NCI-H146 (cell line): ENCODE data around the gene APEX1.
"Not testable (repeated sequence)": the region's sequence is repeated elsewhere in the genome, so short reads cannot be mapped to it uniquely, and the experiment has no call there.

Experiments
- DNase-seq: peaks from one replicate; lab custom pipeline; 2025; lab: John Stamatoyannopoulos, UW

APEX1 gene

DNA sequence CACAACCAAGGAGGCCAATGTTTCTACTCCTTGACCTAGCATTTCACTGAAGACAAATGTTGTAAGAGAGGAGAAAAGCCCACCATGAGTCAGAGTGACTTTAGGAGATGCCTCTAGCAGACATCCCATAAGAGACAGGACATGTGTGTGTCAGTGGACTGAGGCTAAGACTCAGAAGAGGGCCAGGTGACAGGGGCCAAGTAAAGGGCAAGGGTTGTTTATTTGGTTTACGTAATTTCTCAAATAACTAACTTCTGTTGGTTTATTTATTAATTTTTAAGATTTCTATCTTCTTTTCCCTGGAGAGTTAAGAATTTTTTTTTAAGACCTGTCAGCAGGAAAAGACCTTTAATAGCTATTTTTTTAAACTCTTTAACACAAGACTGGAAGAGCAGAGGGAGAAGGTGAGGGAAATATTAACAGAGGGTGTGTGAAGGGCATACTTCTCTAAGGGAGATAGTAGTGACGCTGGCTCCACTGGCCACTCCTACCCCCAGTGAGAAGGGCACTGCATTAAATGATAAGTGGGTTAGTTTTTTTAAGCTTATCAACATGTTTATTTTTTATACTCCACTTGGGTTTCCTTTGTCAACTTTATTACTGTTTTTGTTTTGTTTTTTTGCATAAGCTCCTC lies 17.6 kb downstream of the APEX1 start:
- DNase-seq: no peak

DNA sequence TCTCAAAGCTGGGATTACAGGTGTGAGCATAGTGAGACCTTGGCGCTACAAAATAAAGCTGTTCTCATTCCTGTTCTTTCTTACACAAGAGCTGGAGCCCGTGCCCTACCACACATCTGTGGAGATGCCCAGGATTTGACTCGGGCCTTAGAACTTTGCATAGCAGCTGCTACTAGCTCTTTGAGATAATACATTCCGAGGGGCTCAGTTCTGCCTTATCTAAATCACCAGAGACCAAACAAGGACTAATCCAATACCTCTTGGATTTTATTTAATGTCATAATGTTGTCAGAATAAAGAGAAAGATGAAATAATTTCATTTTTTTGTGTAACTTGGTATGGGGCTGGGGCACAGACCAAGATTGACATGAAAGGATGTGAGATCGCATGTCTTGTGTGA lies 21.8 kb downstream of the APEX1 start:
- DNase-seq: no peak

DNA sequence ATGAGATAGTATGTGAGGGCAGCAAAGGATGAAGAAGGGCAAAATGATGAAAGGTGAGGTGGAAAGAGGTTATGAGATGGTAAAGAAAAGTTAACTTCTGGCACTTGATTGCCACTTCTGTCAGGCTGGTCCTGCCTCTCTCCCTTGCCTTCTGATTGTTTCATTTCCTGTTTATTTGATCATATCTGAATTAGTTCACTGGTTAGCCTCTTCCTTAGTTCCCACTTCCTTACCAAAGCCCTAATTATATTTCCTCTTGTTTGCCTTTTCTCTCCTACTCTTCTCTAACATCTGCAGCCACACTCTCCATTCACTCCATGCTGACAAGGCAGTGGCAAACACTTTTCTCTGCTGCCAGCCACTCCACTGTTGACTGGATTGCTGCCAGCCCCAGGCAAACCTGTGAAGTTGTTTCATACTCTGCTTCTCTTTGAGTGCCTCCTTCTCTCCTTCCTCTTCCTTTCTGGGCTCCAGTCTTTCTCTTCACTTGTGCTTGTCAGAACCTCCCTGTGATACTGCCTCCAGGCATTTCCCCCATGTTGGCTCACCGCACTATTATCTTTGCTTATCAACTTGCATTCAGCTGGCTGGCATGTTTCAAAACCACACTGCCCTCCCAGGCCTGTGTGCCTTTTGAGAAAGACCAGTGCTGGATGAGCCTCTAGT lies 22.3 kb downstream of the APEX1 start:
- no peak for DNase-seq

DNA sequence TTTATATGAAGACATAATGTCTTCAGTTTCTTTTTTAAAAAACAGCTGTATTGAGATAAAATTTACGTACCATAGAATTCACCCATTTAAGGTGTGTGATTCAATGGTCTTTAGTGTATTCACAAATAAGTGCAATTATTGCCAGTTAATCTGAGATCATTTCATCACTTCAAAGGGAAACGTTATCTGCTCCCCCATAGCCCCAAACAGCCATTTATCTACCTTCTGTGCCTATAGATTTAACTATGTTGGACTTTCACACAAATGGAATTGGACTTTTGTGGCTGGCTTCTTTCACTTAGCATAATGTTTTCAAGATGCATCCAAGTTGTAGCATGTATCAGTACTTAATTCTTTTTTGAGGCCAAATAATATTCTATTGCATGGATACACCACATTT lies 23.9 kb downstream of the APEX1 start:
- no peak for DNase-seq

DNA sequence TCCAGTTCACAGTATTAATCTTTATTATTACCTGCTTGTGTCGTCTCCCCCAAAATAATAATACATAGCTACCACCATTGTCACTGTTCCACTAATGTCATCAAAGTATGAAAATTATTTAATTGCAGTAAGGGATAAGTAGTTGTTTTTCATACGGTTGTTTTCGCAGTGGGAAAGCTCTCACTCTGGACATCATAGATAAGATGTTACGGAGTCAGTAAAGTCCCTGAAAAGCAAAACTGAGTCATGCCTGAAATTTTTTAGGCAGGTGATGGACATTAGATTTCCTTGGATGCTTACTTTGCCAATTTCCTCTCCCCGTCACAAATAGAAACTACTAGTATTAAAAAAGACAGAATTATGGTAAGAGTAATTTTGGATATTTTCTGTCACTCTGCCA lies 27.4 kb downstream of the APEX1 start:
- no peak for DNase-seq

DNA sequence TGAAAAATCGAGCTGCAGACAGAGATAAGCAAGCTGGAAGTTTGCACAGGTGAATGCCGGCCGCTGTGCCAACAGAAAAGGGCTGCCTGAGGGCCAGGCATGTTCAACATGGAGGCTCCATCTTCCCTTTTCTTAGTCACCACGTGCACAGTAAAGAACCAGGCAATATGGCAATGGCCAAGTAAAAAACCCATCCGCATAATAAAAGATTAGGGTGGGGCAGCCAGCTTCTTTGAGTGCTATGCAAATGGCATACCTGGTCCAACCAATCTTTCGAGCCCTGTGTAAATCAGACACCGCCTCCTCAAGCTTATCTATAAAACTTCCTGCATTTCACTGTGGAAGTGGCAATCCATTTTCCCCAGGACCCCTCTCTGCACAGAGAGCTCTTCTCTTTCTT lies 30.9 kb downstream of the APEX1 start:
- DNase-seq: peak; percentile 23

DNA sequence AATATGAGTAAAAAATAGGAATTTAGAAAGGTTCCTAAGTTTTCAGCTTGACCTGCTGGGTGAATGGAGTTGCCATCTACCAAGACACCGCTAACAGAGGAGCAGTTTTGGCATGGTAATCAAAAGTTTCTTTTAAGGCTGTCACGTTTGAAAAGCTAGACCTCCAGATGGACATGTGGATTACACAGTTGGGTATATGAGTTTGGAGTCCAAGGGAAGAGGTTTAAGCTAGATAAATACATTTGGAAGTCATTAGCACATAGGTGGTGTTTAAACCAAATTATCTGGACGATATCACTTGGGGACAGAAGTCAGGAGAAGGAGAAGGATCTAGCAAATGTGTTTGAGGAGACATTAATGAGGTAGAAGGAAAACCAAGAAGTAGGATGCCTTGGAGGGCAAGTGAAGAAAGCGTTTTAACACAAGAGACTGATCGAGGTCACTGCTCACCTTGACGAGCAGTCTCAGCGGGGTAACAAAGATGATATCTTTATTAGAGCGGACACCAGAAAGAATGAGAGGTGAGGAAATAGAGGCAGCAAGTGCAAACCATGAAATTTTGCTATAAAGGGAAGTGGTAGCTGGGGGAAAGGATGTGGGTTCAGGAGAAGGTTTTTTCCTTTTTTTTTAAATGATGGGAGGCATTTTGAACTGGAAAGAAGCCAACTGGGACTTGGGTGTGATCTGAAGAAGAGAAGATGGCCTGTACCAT lies 31.8 kb downstream of the APEX1 start:
- no peak for DNase-seq

DNA sequence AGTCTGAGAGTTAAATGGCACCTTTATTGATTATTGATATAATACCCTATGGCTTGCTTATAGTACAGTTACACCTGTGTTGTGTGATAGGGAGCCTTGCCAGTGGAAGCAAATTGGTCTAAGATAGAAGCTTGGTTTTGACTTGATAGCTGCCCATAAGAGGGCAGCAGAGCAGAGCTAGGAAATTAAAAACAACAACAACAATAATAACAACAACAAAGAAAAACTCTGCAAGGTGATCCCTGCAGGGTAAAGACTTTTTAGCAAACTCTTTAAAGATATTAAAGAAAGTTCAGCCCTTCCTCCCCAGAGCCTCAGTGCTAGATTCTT lies 32.3 kb downstream of the APEX1 start:
- DNase-seq: no peak

DNA sequence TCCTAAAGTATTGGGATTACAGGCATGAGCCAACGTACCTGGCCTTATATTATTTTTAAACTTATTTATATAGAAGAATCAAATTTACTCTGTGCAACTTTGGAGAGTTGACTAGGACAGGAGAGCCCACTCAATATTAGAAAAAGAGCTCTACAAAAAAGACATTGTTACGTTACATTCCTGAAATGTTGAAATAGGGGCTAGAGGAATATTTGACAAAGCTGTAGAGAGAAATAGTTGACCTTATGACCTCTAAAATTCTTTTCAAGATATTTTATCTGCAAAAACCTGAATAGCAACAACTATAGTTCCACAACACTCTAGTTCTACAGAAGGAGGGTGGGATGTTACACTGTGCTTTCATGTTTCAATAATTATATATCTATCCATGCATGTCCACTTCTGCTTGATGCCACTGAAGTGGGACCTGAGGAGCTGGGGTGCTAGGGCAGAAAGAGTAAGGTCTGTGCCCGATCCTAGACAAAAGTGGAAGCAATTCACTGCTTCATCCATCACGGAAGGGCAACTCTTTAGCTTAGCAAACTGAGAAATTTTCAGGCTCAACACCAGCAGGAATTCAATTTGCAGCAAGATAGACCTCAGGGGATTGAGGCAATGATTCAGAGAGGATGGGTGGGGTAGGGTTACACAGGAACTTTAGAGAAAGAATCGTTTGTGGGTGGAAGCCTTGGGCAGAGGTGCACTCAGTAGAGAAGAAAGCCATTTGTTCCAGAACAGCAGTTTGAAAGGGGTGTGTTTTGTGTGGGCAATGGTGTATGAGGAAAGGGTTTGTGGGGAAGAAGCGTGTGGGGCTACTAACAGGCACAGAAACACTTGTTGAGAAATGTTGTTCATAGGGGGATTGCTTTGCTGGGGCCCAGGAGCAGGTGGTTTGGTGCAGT lies 34.3 kb downstream of the APEX1 start:
- DNase-seq: no peak

DNA sequence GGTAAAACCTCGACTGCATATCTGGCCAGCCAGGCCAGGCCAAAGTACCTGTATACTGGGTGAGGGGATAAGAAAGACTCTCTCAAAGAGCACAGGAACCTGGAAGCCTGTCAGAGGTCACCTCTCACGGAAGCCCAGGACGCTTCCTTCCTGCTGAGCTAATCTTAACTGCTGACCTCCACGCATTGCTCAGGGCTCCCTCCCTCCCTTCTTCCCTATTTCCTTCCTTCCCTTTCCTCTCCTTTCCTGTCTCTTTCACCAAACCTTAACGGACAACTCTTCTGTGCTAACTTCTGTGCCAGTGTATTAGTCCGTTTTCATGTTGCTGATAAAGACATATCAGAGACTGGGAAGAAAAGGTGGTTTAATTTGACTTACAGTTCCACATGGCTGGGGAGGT lies 35.5 kb downstream of the APEX1 start:
- no peak for DNase-seq

DNA sequence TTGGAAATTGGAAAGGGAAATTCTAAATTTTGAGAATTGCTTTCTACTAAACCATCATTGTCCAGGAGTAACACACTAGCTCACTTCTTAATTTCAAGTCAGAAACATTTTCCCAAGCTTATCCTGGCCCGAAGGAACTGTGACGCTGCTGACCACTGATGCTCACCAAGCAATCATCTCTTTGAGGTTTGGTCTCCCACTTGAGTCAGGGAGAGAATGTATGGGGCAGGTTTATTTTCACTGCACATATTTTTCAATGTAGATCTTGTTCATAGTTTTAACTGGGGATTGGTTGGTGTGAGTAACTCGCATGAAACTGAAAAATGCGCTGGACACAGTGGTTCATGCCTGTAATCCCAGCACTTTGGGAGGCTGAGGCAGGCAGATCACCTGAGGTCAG lies 37.5 kb downstream of the APEX1 start:
- DNase-seq: no peak

DNA sequence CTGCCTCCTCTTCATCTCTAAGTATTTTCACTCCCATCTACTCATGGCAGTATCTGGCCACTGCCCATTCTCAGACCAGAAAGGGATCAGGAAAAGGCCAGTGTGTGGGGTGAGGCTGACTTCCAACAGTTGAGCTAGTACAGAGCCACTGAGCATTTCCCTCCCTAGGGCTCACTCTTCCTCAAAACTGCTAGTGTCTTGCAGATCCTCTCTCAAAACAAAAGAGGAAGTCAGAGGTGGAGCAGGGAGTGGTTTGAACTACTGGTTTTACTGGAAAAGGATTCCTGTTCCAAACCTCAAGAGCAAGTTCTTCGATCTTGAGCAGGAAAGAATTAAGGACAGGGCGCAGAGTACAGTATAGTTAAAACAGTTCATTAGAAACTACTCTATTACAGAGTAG lies 38.6 kb downstream of the APEX1 start:
- DNase-seq: no peak

DNA sequence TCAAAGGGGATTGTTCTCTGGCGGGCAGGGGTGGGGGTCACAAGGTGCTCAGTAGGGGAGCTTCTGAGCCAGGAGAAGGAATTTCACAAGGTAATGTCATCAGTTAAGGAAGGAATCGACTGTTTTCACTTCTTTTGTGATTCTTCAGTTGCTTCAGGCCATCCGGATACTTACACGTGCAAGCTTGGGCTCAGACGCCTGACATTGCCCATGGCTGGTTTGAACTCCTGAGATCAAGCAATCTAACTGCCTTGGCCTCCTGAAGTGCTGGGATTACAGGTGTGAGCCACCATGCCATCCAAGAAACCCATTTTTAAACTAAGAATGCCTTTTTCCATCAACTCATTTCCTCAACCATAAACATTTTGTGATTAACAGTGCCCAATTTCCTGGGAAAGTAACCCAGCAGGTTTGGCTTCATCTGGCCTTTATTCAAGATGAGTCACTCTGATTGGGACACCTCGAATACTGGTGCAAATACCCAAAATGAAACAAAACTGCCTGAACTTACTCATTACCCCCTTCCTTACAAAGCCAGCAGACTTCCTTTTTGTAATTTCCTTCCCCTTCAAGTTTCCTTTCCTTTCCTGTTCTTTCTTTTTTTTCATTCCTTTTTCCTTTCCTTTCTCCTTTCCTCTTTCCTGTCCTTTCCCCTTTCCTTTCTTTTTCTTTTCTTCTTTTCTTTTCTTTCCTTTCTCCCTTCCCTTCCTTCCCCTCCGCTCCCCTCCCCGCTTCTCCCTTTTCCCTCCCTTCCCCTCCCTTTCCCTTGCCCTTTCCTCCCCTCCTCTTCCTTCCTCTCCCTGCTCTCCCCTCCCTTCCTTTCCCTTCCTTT lies 40.1 kb downstream of the APEX1 start:
- DNase-seq: no peak

DNA sequence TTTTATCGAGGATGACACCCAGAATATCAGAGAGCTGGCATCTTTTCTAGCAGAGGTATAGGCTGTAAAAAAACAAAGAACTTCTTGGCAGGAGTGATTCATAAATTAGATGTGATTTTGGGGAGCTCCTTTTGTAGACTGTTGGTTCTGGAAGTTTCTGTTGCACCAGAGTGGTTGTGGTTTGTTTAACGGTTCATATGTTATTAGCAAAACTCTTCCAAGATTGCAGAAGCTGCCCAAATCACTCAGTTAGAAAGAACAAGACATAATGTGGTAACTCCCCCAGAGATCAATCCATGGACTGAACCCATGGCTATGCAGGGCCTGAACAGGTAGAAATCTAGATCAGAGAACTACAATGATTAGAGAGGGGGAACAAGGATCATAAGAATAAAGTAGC lies 43.6 kb downstream of the APEX1 start:
- no peak for DNase-seq

DNA sequence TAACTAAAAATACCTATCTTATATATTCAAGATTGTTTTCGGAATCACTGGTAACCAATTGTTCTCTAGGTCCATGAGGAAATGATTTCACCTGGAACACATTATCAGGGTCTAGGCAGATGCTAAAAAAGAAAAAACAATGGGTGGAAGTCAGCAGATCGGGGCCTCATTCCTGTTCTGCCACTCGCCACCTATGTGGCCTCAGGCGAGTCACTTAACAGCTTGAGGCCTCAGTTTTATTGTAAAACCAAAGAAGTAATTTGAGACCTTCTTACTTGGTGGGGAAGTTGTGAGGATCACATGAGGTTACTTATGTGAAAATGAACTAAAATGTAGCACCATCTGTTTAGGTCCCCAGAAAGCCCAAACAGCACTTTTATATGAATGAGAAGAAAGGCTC lies 44.1 kb downstream of the APEX1 start:
- DNase-seq: peak; percentile 7

DNA sequence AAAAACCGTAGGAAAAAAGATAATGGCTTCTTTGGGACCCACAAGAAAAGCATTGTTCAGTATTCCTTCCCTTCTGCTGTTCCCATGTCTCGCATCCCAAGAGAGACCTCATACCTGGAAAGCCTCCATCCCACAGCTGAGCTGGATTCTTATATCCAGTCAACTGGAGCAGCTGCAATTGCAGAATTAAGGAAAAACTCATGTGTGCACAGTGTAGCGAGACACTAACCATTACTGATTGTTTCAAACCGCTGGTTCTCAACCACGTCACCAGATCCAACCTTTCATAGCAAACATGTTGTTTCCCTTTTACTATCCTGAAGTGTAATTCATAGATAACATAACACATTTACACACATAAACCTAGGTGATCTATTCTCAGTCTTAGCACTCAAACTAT lies 44.9 kb downstream of the APEX1 start:
- no peak for DNase-seq

DNA sequence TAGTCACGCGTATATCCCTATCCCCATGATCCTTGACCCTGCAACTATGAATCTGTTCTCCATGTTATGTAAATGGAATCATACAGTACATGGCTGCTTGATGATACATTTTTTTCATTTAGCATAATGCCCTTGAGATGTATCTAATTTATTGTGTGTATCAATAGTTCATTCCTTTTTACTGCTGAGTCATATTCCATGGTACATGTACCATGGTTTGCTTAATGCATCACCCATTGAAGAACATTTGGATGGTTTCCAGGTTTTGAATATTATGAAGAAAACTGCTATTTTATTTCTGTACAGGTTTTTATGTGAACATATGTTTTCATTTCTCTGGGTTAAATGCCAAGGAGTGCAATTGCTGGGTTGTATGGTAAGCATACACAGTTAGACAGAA lies 46.3 kb downstream of the APEX1 start:
- DNase-seq: no peak

DNA sequence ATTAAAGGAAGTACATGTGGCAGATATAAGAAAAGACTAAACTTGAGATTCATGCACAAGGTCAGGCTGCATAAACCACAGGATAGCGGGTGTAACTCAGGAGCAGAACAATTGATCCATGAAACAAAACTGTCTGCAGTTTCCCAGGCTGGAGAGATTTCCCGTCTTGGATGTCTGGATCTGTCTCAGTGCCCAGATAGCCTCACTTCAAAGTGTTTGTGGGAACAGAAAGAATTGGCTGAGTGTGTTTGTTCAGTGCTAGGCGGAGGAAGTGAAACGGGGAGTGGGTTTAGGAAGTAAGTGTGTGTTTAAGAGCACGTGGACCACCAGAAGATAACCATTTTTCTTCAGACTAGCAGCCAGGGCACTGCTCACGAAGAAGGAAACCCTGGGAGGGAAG lies 48.9 kb downstream of the APEX1 start:
- DNase-seq: no peak

DNA sequence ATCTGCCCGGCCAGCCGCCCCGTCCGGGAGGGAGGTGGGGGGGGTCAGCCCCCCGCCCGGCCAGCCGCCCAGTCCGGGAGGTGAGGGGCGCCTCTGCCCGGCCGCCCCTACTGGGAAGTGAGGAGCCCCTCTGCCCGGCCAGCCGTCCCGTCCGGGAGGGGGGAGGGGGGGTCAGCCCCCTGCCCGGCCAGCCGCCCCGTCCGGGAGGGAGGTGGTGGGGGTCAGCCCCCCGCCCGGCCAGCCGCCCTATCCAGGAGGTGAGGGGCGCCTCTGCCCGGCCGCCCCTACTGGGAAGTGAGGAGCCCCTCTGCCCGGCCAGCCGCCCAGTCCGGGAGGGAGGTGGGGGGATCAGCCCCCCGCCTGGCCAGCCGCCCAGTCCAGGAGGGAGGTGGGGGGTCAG lies 51.2 kb downstream of the APEX1 start:
- not testable (repeated sequence) for DNase-seq

DNA sequence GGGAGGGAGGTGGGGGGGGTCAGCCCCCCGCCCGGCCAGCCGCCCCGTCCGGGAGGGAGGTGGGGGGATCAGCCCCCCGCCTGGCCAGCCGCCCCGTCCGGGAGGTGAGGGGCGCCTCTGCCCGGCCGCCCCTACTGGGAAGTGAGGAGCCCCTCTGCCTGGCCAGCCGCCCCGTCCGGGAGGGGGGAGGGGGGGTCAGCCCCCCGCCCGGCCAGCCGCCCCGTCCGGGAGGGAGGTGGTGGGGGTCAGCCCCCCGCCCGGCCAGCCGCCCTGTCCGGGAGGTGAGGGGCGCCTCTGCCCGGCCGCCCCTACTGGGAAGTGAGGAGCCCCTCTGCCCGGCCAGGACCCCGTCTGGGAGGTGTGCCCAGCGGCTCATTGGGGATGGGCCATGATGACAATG lies 51.7 kb downstream of the APEX1 start:
- DNase-seq: not testable (repeated sequence)
